NCI-H748 (cell line): ENCODE data around the gene CIT.

Source experiments
- DNase-seq: peaks from one replicate; lab custom pipeline; 2025; ENCODE audit not compliant: unreplicated experiment; lab: John Stamatoyannopoulos, UW

The CIT gene

GRCh38 chr12:119705182-119705581 is 171.9 kb downstream of the CIT start:
- no peak for DNase-seq

- no peak for DNase-seq
Measured at GRCh38 chr12:119704065-119704747, 172.9 kb downstream of the CIT start.

GRCh38 chr12:119700078-119700477 is 177.0 kb downstream of the CIT start:
- DNase-seq = no peak

GRCh38 chr12:119699199-119699760 is 177.8 kb downstream of the CIT start:
- no peak for DNase-seq

- no peak for DNase-seq
Measured at GRCh38 chr12:119696943-119697342, 180.2 kb downstream of the CIT start.

GRCh38 chr12:119695034-119695433 is 182.1 kb downstream of the CIT start:
- DNase-seq = no peak

GRCh38 chr12:119694111-119694510 is 183.0 kb downstream of the CIT start:
- DNase-seq = no peak

- no peak for DNase-seq
Measured at GRCh38 chr12:119693511-119693910, 183.6 kb downstream of the CIT start.

- no peak for DNase-seq
Measured at GRCh38 chr12:119692997-119693396, 184.1 kb downstream of the CIT start.

- DNase-seq = no peak
Measured at GRCh38 chr12:119692410-119692809, 184.7 kb downstream of the CIT start.

GRCh38 chr12:119691202-119691810 is 185.8 kb downstream of the CIT start:
- DNase-seq = no peak

- DNase-seq = no peak
Measured at GRCh38 chr12:119689935-119690500, 187.1 kb downstream of the CIT start.

GRCh38 chr12:119687879-119688278 is 189.2 kb downstream of the CIT start:
- DNase-seq = no peak

- no peak for DNase-seq
Measured at GRCh38 chr12:119687406-119687805, 189.7 kb downstream of the CIT start.

- DNase-seq = no peak
Measured at GRCh38 chr12:119686776-119687175, 190.3 kb downstream of the CIT start.

- DNase-seq = no peak
Measured at GRCh38 chr12:119686355-119686754, 190.8 kb downstream of the CIT start.

- DNase-seq = no peak
Measured at GRCh38 chr12:119685375-119685774, 191.7 kb downstream of the CIT start.

GRCh38 chr12:119684711-119685369 is 192.3 kb downstream of the CIT start:
- DNase-seq = no peak

- no peak for DNase-seq
Measured at GRCh38 chr12:119683816-119684215, 193.3 kb downstream of the CIT start.

GRCh38 chr12:119683413-119683812 is 193.7 kb downstream of the CIT start:
- no peak for DNase-seq

GRCh38 chr12:119682639-119683252 is 194.4 kb downstream of the CIT start:
- DNase-seq = no peak
